22Rv1 (cell line): ENCODE results near the gene AGRN.

Experiments used
- H3K27ac ChIP-seq: fragments of 450-650 bp; 2 replicates; pipeline ENCODE4 v1.5.1; 2017
- ZFX ChIP-seq: fragments of 450-650 bp; IDR thresholded peaks from 2 replicates; pipeline ENCODE4 v1.6.1; 2017; ENCODE audit warnings: antibody characterized with exemption, borderline replicate concordance
- TF ChIP-seq, protein P1 (sequence below): fragments of 450-650 bp; IDR thresholded peaks from 2 replicates; pipeline ENCODE4 v1.5.1; 2017; ENCODE audit warnings: mild to moderate bottlenecking

AGRN gene

DNA sequence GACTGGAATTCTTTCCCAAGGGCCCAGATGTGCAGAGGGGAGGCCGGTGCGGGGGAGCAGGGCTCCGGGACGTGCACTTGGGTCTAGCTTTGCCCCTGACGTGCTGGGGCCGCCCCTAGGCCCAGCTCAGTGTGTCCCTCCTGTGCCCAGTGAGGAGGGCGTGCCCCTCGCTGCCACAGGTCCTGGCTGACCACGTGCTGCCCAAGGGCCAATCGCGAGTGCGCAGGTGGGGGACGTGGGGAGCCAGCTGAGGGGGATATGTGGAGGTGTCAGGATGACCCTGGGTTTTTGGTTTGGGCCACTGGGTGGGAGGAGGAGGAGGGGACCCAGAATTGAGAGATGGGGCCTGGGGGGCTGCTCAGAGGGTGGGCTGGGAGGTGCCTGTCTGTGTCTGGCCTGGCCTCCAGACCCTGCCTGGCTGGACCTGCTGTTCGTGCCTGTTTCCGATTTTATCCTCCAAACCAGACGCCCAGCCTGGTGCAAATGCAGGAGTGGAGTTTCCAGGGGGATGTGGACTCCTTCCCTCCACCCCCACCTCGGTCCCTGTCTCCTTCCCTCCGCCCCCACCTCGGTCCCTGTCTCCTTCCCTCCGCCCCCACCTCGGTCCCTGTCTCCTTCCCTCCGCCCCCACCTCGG lies 60.3 kb downstream of the AGRN start:
- H3K27ac ChIP-seq: peak overlapping the region; percentile 85
- TF ChIP-seq, protein P1, sequence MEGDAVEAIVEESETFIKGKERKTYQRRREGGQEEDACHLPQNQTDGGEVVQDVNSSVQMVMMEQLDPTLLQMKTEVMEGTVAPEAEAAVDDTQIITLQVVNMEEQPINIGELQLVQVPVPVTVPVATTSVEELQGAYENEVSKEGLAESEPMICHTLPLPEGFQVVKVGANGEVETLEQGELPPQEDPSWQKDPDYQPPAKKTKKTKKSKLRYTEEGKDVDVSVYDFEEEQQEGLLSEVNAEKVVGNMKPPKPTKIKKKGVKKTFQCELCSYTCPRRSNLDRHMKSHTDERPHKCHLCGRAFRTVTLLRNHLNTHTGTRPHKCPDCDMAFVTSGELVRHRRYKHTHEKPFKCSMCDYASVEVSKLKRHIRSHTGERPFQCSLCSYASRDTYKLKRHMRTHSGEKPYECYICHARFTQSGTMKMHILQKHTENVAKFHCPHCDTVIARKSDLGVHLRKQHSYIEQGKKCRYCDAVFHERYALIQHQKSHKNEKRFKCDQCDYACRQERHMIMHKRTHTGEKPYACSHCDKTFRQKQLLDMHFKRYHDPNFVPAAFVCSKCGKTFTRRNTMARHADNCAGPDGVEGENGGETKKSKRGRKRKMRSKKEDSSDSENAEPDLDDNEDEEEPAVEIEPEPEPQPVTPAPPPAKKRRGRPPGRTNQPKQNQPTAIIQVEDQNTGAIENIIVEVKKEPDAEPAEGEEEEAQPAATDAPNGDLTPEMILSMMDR: no peak
- TF ChIP-seq ZFX: no peak

DNA sequence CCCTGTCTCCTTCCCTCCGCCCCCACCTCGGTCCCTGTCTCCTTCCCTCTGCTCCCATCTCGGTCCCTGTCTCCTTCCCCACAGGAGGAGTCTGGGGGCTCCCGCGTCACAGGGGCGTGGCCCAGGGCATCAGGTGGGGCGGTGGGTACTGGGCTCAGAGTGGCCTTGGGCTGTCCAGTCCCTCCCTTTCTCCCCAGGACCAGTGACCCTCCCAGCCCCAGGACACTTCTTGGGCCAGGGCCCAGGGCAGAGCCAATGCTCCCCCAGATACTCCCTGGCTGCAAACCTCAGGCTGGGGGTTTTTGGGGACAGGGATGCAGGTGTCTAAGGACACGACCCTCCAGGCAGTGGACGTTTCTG lies 61.0 kb downstream of the AGRN start:
- no peak for TF ChIP-seq ZFX
- TF ChIP-seq, protein P1: no peak
- H3K27ac ChIP-seq: no peak overlapping the region

DNA sequence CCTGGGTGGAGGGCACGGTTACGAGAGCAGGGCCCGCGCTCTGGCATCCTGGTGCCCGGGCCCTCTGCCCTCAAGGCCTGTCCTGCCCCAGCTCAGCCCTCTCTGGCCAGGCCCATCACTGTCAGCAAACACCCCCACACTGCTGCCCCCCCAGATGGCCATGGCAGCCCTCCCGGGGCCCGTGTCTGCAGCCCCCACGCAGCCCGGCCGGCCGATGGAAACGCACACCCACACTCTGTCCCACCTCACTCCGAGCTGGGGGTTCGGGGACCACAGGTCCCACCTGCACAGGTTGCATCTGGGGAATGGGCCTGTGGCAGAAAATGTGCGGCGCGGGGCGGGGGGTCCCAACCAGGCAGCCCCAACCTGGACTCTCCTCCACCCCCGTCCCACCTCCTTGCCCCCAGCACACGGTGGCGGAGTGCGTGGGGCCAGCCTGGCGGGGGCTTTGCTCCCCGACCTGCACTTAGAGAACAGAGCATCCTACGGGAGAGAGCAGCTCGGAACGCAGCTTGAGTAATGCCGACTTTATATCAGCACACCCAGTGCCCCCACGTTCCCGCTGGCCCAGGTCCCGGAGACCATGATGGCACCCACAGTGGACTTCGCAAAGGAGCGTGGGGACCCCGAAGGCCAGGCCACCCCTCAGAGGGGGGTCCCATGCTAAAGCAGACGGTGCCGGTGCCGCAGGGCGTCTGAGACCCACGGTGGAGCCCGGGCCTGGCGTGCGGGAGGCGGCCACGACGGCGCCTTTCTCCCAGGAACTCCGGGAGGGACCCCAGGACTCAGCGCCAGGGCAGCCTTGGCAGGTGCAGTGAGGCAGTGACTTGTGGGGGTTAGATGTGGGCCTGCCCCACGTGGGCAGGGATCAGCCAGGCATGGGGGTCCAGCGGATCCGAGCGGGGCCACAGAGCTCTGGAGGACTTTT lies 61.7 kb downstream of the AGRN start:
- no peak overlapping the region for H3K27ac ChIP-seq

DNA sequence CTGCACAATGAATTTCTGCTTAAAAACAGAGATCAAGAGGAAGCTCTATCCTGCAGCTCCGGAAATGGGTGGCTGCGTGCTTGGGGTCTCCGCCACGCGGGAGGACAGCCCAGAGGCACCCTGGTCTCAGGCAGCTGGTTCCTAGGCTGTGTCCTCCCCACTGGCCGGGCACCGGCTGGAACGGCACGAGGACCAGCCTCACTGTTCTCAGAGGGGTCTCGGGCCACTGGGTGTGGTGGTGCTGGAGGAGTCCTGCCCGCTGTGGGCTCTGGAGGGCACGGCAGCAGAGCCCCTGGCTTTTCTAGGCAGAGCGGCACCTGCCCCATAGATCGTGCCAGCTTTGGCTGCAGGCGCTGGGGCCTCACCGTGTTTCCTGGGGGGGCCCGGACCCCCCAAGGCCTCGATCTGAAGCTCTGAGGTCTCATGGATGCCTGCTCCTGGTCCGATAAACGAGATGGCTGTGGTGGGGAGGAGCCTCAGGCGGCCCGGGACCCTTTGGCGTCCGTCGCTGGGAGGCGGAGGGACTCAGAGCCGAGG lies 62.4 kb downstream of the AGRN start:
- TF ChIP-seq, protein P1: no peak
- no peak for TF ChIP-seq ZFX
- H3K27ac ChIP-seq: no peak overlapping the region

More for the DNA sequence above, 61.7 kb downstream of the AGRN start:
- TF ChIP-seq ZFX: no peak
- TF ChIP-seq, protein P1: no peak

DNA sequence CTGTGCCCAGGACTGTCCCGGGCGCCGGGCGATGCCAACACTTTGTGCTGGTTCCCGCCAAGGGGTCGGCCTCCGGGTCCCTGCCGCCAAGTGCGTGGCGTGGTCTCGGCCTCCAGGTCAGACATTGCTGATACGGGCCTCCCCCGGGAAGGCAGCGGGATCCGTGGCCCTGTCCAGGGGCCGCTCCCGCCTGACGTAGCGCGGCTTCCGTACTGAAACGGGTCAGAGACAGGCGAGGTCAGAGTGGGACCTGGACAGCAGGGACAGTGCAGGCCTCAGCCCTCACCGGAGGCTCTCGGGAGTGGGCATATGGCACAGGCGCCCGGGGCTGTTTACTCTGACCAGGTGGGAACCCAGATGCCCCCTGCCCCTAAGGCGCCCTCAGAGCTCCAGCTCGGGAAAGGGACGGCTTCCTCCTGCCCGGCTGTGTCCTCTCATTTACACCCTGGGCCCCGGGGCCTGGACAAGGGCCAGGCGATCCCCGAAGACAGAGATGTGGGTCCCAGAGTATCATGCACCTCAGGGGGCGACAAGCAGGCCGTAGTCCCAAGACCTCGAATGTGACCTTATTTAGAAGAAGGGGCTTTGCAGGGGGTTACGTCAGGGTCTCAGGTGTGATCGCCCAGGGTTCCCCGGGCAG lies 63.0 kb downstream of the AGRN start:
- no peak overlapping the region for H3K27ac ChIP-seq
- TF ChIP-seq, protein P1: no peak
- TF ChIP-seq ZFX: no peak

DNA sequence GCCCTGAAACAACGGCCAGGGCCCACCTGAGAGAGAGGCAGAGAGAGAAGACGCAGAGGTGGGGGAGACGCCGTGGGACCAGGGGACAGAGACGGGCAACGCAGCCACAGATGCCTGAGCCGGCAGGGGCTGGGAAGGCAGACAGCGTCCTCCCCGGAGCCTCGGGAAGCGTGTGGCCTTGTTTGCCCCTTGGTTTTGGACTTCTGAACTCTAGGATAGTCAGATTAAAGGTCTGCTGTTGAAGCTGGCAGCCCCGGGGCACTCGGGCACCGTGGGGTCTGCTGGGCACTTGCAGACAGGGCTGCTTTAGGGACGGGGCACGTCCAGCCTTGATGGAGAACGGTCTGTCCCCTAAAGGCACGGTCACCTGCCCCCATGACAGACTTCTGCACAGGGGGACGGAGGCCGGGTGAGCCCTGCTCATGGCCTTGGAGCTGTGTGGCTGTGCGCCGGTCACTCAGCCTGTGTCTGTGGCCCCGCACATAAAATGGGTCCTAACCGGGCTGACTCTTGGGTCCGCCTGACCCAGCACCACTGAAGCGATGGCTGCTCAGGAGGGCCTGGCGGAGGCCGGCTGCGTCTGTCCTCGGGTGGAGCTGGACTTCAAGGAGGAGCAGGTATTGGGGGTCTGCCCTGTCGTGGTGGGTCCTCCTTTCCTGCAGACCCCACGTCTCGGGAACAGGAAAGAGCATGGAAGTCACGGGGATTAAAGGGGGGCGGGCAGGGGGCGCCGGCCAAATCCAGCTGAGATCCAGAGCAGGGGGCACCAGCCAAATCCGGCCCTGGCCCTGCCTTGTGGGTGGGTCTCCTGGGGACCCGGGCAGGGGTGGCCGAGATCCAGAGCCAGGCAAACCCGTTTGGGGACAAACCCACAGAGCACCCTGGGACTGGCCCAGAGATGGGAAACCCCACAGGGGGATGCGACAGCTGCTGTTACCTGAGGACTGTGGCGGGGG lies 63.8 kb downstream of the AGRN start:
- no peak for TF ChIP-seq ZFX
- TF ChIP-seq, protein P1: no peak
- no peak overlapping the region for H3K27ac ChIP-seq
